HEK293T (cell line): ENCODE measurements around the gene APBA1.

Experiments used
- CTCF ChIA-PET: fragments of 350-600 bp; formaldehyde crosslinking; extraction: SDS; loops from one replicate; lab custom pipeline; 2021; ENCODE audit warnings: antibody characterized with exemption, inconsistent platforms; lab: Yijun Ruan, JAX
- POLR2A ChIA-PET: fragments of 350-600 bp; formaldehyde crosslinking; extraction: SDS; loops from one replicate; lab custom pipeline; 2020; ENCODE audit warnings: antibody characterized with exemption, inconsistent platforms; lab: Yijun Ruan, JAX
- DNase-seq: peaks from one replicate; pipeline ENCODE4 v3.0.0; 2012; ENCODE audit warnings: mixed read lengths; ENCODE audit errors: extremely low spot score
- ARNT ChIP-seq: fragments of 450-650 bp; IDR thresholded peaks from 2 replicates; pipeline ENCODE4 v1.6.1; 2017; ENCODE audit warnings: mild to moderate bottlenecking
- BHLHE40 ChIP-seq: fragments of 450-650 bp; IDR thresholded peaks from 2 replicates; pipeline ENCODE4 v1.6.1; 2016; ENCODE audit warnings: mild to moderate bottlenecking, moderate library complexity, borderline replicate concordance
- CTBP1 ChIP-seq: fragments of 450-650 bp; IDR thresholded peaks from 2 replicates; pipeline ENCODE4 v1.6.1; 2016; ENCODE audit warnings: borderline replicate concordance
- ELF4 ChIP-seq: fragments of 450-650 bp; IDR thresholded peaks from 2 replicates; pipeline ENCODE4 v1.6.1; 2017; ENCODE audit warnings: antibody characterized with exemption
- FOXA1 ChIP-seq: fragments of 450-650 bp; IDR thresholded peaks from 2 replicates; pipeline ENCODE4 v1.6.1; 2016; ENCODE audit warnings: mild to moderate bottlenecking
- FOXK2 ChIP-seq: fragments of 450-650 bp; IDR thresholded peaks from 2 replicates; pipeline ENCODE4 v1.6.1; 2016; ENCODE audit warnings: mild to moderate bottlenecking
- FOXM1 ChIP-seq: fragments of 450-650 bp; IDR thresholded peaks from 2 replicates; pipeline ENCODE4 v1.6.1; 2017; ENCODE audit warnings: mild to moderate bottlenecking, borderline replicate concordance
- HDGF ChIP-seq: fragments of 450-650 bp; IDR thresholded peaks from 2 replicates; pipeline ENCODE4 v1.6.1; 2017; ENCODE audit warnings: antibody characterized with exemption, borderline replicate concordance
- L3MBTL2 ChIP-seq: fragments of 450-650 bp; conservative IDR thresholded peaks from 2 replicates; pipeline ENCODE4 v1.6.1; 2016; ENCODE audit warnings: mild to moderate bottlenecking
- LEF1 ChIP-seq: fragments of 450-650 bp; IDR thresholded peaks from 2 replicates; pipeline ENCODE4 v1.6.1; 2017; ENCODE audit warnings: mild to moderate bottlenecking, borderline replicate concordance
- NFRKB ChIP-seq: fragments of 450-650 bp; IDR thresholded peaks from 2 replicates; pipeline ENCODE4 v1.6.1; 2016; ENCODE audit warnings: mild to moderate bottlenecking, moderate library complexity
- PKNOX1 ChIP-seq: fragments of 450-650 bp; IDR thresholded peaks from 2 replicates; pipeline ENCODE4 v1.6.1; 2016
- SP1 ChIP-seq: fragments of 450-650 bp; IDR thresholded peaks from 2 replicates; pipeline ENCODE4 v1.6.1; 2017
- SUZ12 ChIP-seq: fragments of 450-650 bp; IDR thresholded peaks from 2 replicates; pipeline ENCODE4 v1.6.1; 2016; ENCODE audit warnings: mild to moderate bottlenecking
- TARDBP ChIP-seq: fragments of 450-650 bp; IDR thresholded peaks from 2 replicates; pipeline ENCODE4 v1.6.1; 2016
- ZNF384 ChIP-seq: fragments of 450-650 bp; IDR thresholded peaks from 2 replicates; pipeline ENCODE4 v1.6.1; 2016

APBA1 gene

GRCh38 chr9:69428017-69428785 lies 244.0 kb downstream of the APBA1 start:
- CTCF ChIA-PET = no interaction called here
- TF ChIP-seq BHLHE40 (no peak), HDGF (no peak), ZNF384 (no peak), FOXM1 (no peak), FOXA1 (no peak), PKNOX1 (no peak), ELF4 (no peak), CTBP1 (no peak), LEF1 (no peak)
- DNase-seq = no peak
- POLR2A ChIA-PET = no interaction called here

GRCh38 chr9:69427286-69427685 lies 244.9 kb downstream of the APBA1 start:
- TF ChIP-seq SUZ12 (no peak), SP1 (no peak), FOXM1 (no peak), ARNT (no peak), ELF4 (no peak), CTBP1 (no peak), FOXA1 (no peak), HDGF (no peak), L3MBTL2 (no peak), NFRKB (no peak), LEF1 (no peak)
- DNase-seq = no peak
- CTCF ChIA-PET = no interaction called here
- POLR2A ChIA-PET = no interaction called here

- TF ChIP-seq FOXA1 (no peak), PKNOX1 (no peak), BHLHE40 (no peak), LEF1 (no peak), NFRKB (no peak), L3MBTL2 (no peak), SP1 (no peak), ELF4 (no peak)
- ChIA-PET CTCF (no interaction called here), POLR2A (no interaction called here)
- DNase-seq = no peak
Measured at GRCh38 chr9:69425136-69425801, 246.9 kb downstream of the APBA1 start.

GRCh38 chr9:69421908-69422801 lies 250.0 kb downstream of the APBA1 start:
- TF ChIP-seq LEF1 (no peak), PKNOX1 (no peak), SP1 (no peak), SUZ12 (no peak), TARDBP (no peak), ELF4 (no peak), HDGF (no peak), FOXK2 (no peak), NFRKB (no peak), FOXM1 (no peak), L3MBTL2 (no peak), ARNT (no peak), ZNF384 (no peak), FOXA1 (no peak), BHLHE40 (no peak), CTBP1 (no peak)
- CTCF ChIA-PET = interaction anchor here (1.6 to 3.0 kb wide), 3 partner anchors 9 to 129 kb away, joined by 4 to 18 read pairs (median 9); no protein-coding TSS in a partner anchor
- POLR2A ChIA-PET = no interaction called here
- peak; percentile 75 for DNase-seq

- ChIA-PET POLR2A (no interaction called here), CTCF (interaction anchor here (1.6 to 3.0 kb wide), 2 partner anchors 127 to 130 kb away, joined by 9 to 18 read pairs; no protein-coding TSS in a partner anchor)
- no peak for DNase-seq
- TF ChIP-seq CTBP1 = no peak
- no peak for TF ChIP-seq BHLHE40
- TF ChIP-seq HDGF = no peak
- TF ChIP-seq NFRKB = no peak
- TF ChIP-seq SP1 = no peak
- no peak for TF ChIP-seq TARDBP
- no peak for TF ChIP-seq L3MBTL2
- TF ChIP-seq PKNOX1 = no peak
- no peak for TF ChIP-seq ELF4
- no peak for TF ChIP-seq ZNF384
- TF ChIP-seq LEF1 = no peak
Measured at GRCh38 chr9:69420611-69421270, 251.4 kb downstream of the APBA1 start.
